Brain microvascular endothelial cell (primary cell): Measurements from ENCODE around the gene LSM12.
"Not testable (repeated sequence)": the region's sequence is repeated elsewhere in the genome, so short reads cannot be mapped to it uniquely, and the experiment has no call there.

Experiments used
- DNase-seq: peaks from one replicate; pipeline ENCODE4 v3.0.0-alpha.2; 2020
- H3K27ac ChIP-seq: fragments of 250-450 bp; sonication (Bioruptor Pico); 2 replicates; pipeline ENCODE4 v1.5.1; 2020; ENCODE audit warnings: mild to moderate bottlenecking, moderate library complexity
- H3K27me3 ChIP-seq: fragments of 250-450 bp; sonication (Bioruptor Pico); replicated peaks from 2 replicates; pipeline ENCODE4 v1.5.1; 2020; ENCODE audit warnings: mild to moderate bottlenecking
- H3K36me3 ChIP-seq: fragments of 250-450 bp; sonication (Bioruptor Pico); replicated peaks from 2 replicates; pipeline ENCODE4 v1.5.1; 2020; ENCODE audit warnings: mild to moderate bottlenecking
- H3K4me3 ChIP-seq: 2 replicates; pipeline ENCODE4 v1.5.1; 2011; ENCODE audit warnings: low read depth, mild to moderate bottlenecking, control low read depth, low read length, moderate library complexity
- CTCF ChIP-seq: IDR thresholded peaks from 2 replicates; pipeline ENCODE4 v1.5.1; 2011; ENCODE audit warnings: low read depth, mild to moderate bottlenecking, moderate library complexity, low read length, control low read depth, inconsistent platforms; ENCODE audit errors: missing control alignments
- in situ Hi-C: cut with HindIII; loops from 2 replicates; pipeline ENCODE4 v1.10.0; 2017; ENCODE audit warnings: low sequenced_read_pairs, low pct_ligation_motif_present

LSM12 gene

DNA sequence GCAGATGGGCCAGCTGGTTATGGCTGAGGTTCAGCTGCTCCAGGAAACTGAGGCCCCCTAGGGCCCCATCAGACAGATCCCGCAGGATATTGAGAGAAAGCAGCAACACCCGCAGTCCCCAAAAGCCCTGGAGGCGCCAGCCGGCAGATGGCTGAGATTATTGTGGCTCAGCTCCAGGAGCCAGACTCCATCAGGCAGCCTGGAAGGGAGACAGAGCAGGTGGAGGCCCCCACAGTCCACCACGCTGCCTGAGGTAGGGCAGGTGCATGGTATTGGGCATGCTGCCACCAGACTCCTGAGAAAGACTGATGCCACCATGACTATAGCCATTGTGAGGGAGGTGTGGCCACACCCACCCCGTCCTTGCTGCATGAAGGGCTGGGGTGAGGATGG is 42.2 kb downstream of the LSM12 start:
- Histone ChIP-seq H3K4me3 (no peak overlapping the region), H3K27me3 (no peaks in the 10 kb centered on the region), H3K27ac (no peak overlapping the region), H3K36me3 (peaks cover 10% of the 10 kb centered on the region)
- no peak for DNase-seq
- in situ Hi-C loops: no loop called here
- no peak for TF ChIP-seq CTCF

DNA sequence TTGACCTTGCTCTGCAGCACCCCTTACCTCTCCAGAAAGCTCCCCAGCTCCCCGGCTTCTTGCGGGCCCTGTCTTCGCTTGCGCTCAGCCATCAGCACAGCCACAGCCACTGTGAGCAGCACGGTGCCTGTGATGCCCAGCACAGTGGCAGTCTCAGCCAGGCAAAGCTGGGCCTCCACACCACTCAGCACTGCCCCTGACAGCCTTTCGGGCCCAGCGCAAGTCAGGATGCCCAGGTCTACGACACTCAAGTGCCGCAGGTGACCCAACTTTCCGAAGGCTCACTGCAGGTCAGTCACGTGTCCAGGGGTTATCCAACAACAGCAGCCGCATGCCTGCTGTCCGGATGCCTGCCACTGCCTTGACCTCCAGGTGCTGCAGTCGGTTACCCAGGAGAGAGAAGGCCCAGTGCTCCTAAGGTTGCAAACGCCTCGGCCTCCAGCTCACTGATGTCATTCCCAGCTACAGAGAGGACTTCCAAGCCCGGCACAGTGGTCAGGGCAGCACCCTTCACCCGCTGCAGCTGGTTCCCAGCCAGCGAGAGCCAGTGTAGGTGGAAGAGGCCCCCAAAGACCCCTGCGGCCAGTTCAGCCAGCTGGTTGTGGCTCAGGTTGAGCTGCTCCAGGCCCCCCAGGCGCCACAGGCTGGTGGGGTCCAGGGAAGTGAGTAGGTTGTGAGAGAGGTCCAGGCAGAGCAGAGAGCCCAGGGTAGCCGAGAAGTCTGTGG is 42.8 kb downstream of the LSM12 start:
- Histone ChIP-seq H3K36me3 (peaks cover 8% of the 10 kb centered on the region), H3K4me3 (no peak overlapping the region), H3K27ac (no peak overlapping the region), H3K27me3 (no peaks in the 10 kb centered on the region)
- no peak for DNase-seq
- in situ Hi-C loops: no loop called here
- no peak for TF ChIP-seq CTCF

DNA sequence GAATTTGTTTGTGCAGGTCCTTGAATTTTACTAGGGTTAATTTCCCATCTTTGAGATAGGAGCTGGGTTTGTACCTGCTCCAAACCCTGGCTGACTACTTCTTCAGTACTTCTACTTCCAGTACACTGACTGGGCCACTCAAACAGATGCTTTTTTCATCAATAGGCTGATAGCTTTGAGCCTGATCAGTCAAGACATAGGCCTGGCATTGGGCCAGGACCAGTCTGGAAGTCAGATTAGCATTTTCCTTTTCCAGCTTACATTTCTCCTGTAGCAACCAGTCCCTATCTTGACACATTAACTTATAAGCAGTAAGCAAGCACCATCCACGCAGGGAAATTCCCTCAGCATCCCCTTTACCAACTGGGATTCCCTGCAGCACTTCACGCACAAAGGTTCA is 44.2 kb downstream of the LSM12 start:
- in situ Hi-C loops: no loop called here
- DNase-seq: no peak
- Histone ChIP-seq H3K4me3 (no peak overlapping the region), H3K27me3 (no peaks in the 10 kb centered on the region), H3K36me3 (peaks cover 5% of the 10 kb centered on the region), H3K27ac (no peak overlapping the region)
- TF ChIP-seq CTCF: no peak

GRCh38 chr17:44021227-44021626 is 45.2 kb downstream of the LSM12 start:
- H3K36me3 ChIP-seq, H3K4me3 ChIP-seq, in situ Hi-C loops, H3K27me3 ChIP-seq, H3K27ac ChIP-seq, DNase-seq: not testable (repeated sequence)

DNA sequence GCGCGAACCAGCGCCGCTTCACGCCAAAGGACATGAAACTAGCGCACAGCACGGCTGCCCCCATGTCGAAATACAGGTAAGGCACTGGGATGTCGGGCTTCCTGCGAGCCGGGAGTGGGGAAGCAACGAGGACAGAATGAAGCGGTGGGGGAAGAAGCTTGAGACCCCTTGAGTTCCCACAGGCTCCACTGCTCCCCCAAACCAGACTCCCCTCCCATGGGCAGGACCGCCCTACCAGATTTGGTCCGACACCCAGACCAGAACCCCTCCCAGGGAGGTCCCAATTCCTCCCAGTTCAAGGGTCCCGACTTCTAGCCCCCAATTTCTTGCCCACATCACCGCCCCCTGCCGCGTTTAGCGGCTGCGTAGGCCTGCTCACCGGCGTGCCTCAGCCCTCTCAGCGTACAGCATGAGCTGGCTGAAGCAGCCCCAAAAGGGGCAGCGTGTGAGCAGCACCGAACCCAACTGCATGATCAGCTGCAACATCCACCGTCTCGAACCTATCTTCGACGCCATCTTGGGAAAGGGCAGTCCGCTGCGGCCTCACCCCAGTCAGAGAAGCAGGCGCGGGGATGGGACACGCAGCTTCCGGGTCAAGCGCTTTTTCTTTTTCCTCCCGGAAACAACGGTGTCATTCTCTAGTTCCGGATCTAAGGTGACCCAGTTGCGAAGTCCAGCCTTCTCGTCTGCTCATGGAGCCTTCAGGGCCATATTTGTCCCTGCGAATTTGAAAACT is 51.9 kb downstream of the LSM12 start, which contains the start of gene TMEM101:
TMEM101 (minus strand) TSS at position 527 of the 736 bp plus-strand sequence; CDS start at position 516, 11 bp downstream.
- in situ Hi-C loops: no loop called here
- no peak for TF ChIP-seq CTCF
- Histone ChIP-seq H3K36me3 (no peaks in the 10 kb centered on the region), H3K27me3 (no peaks in the 10 kb centered on the region), H3K27ac (peak within 1 kb of the TSS; percentile 49), H3K4me3 (peak within 1 kb of the TSS; percentile 90)
- DNase-seq: peak; percentile 89

GRCh38 chr17:44014133-44014436 is 52.4 kb downstream of the LSM12 start:
- Histone ChIP-seq H3K27ac (no peak overlapping the region), H3K27me3 (no peaks in the 10 kb centered on the region), H3K36me3 (no peaks in the 10 kb centered on the region), H3K4me3 (peak overlapping the region; percentile 90)
- in situ Hi-C loops: no loop called here
- TF ChIP-seq CTCF: no peak
- no peak for DNase-seq
